Spleen (tissue), 7 donors: ENCODE data around the gene ELL3.

Source experiments
- CTCF ChIP-seq, 11 experiments: fragments of 200-600 bp in 7 of 11; fragments of 450-650 bp in 4 of 11; sonication (generic) in 4 of 11; IDR thresholded peaks in 8 of 11; conservative IDR thresholded peaks in 3 of 11; 1 replicate in 7 of 11; 2 replicates in 4 of 11; pipeline versions ENCODE4 v1.4.0 to v1.8.0; 2016 to 2021; ENCODE audit warnings: antibody characterized with exemption in 11 of 11, inconsistent platforms in 4 of 11, mild to moderate bottlenecking in 1 of 11
- POLR2A ChIP-seq, 3 donors: fragments of 450-650 bp; IDR thresholded peaks; one replicate each; pipeline ENCODE4 v1.5.1; 2017; ENCODE audit warnings: antibody characterized with exemption in 3 of 3, mild to moderate bottlenecking in 1 of 3
- POLR2AphosphoS5 ChIP-seq, 3 donors: sonication (generic); formaldehyde crosslinking; IDR thresholded peaks; one replicate each; pipeline ENCODE4 v1.5.1; 2017; ENCODE audit warnings: antibody characterized with exemption in 3 of 3
- donor health status: DM: no; HTN: no; CAD: no; lungs with moderate emphysema.
- donor health status: DM: no; HTN: no; CAD: no.
- donor health status: DM: no; HTN: no; CAD: no.

GRCh38 chr15:43799209-43799944 is 22.6 kb upstream of the ELL3 start:
- no peak for TF ChIP-seq CTCF (IDR thresholded peaks at IDR 0.05 in 8 of 11, conservative IDR thresholded peaks at IDR 0.05 in 3 of 11)
- TF ChIP-seq POLR2A (IDR thresholded peaks at IDR 0.05) = no peak
- TF ChIP-seq POLR2AphosphoS5 (IDR thresholded peaks at IDR 0.05) = peak in 1 of 3 donors; percentile 21
